Measurements from ENCODE around the gene PCP4L1. TPM values are rescaled to one million over a fixed set of nuclear protein-coding genes. Genes with fewer than 3 reads are reported as not detected.
"Not testable (repeated sequence)": the region's sequence is repeated elsewhere in the genome, so short reads cannot be mapped to it uniquely, and the experiment has no call there.

The PCP4L1 gene
- not detected in 2 replicates for total RNA-seq
- polyA plus RNA-seq (2012): not detected

DNA sequence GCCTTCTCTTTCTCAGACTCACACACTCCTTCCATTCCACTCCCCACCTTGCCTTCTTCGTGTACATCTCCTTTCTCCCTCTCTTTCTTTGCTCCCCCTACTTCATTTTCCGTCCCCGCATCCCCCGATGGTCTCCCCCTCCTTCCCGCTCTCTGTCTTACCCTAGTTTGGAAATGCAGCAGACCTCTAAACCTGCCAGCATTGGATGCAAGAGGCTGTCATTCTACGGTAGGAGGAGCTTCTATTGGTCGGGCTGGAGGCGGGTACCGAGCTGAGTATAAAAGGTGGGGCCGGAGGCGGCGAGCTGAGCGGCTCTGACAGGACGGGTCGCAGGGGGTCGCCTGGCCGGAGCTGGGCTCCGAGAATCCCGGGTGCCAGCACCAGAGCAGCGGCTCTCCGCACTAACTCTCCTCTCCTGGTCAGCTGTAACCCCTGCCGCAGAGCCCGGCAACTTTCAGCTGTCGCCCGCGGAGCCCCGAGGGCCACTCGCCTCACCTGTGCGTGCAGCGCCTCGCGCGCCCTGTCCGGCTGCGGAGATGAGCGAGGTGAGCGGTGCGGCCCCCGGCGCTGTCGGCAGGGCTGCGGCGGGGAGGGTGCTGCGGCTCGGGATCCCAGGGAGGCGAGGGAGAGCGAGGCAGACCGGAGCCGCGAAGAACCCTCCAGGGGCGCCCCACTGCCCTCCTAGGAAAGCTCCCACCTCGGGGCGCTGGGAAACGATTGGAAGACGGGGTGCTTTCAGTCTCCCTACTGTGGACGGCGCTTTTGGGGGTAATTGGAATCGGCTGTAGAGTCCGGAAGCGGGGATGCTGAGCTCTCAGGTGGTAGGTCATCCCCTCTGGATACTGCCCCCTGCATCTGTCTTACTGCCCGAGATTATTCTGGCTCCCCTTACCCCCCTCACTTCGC is at the start of gene PCP4L1:
PCP4L1 (plus strand) TSS at position 307 of the 906 bp plus-strand sequence; CDS start at position 537, 230 bp downstream.
- peak; percentile 46 for DNase-seq (ENCODE audit: low read depth)

DNA sequence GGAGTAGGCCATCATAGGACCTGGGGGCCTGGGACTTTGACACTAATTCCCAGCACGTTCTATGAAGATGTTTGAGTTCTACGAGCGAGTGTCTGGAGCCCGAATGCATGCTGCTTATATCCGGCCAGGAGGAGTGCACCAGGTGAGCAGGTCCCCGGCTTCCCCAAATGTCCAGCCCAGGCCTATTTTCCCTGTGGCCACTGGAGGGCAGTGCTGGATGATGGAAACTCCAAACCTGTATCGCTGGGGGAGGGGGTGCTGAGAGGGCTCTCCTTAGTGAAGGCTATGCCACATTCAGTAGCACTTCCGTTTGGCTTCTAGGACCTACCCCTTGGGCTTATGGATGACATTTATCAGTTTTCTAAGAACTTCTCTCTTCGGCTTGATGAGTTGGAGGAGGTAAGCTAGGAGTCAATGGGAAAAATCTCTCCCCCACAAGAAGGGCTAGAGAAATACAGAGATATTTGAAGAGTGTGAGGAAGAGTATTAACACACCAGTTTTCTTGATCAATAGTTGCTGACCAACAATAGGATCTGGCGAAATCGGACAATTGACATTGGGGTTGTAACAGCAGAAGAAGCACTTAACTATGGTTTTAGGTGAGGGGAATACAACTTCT is 48.6 kb upstream of the PCP4L1 start:
- peak; percentile 79 for DNase-seq (ENCODE audit: low read depth)

DNA sequence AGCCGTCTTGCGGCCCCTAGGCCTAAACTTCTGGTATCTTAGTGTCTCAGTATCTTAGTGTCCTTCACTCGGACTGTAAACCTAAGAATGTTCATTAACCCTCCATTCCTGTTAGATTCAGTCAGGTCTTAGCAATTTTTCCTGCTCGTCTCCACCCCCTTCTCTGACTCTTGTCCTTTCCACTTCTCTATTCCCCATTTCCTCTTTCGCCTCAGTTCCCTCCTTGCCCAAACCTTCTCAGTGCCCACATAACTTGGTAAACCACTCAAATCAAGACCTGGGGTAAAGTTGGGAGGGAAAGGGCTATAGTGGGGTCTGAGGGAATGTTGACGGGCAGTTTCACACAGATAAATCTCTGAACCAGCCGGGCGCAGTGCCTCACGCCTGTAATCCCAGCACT is 44.2 kb upstream of the PCP4L1 start:
- DNase-seq (ENCODE audit: low read depth): no peak

GRCh38 chr1:161215076-161215475 is 43.5 kb upstream of the PCP4L1 start, which contains the start of gene FCER1G:
TSS of gene FCER1G (plus strand) at chr1:161215295. CDS start at chr1:161215322, 27 bp downstream.
- DNase-seq (ENCODE audit: low read depth): no peak

DNA sequence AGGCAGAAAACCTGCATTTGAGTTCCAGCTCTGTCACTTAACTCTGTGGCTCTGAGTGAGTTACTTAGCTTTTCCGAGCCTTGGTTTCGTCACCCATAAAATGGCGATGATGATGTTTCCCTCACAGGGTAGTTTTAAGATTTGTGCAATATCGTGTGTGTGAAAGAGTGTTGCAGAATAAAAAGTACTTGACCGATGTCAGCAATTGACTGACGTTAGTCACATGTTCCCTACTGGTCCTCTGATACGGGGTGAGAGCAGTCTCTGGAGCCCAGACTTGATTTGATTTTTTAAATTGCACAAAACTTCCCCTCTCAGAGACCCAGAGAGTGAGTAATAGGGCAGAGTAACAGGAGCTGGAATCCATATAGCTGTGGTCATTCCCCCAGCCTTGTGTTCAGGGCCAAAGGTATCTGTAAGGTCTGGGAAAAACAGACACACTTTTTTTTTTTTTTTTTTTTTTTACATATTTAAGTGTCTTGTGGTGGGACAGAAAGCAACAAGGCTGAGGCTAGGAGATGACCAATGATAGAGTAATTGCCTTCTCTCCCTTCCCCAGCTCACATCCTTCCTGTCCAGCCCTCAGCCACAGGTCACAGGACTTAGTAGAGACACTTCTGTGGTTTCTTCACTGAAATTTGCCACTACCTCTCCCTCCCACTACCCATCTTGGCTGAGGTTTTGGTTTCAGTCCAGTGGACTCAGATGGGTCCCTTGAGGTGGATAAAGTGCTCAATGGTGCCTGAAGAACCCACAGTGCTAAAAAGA is 41.4 kb upstream of the PCP4L1 start:
- DNase-seq (ENCODE audit: low read depth): peak; percentile 40

DNA sequence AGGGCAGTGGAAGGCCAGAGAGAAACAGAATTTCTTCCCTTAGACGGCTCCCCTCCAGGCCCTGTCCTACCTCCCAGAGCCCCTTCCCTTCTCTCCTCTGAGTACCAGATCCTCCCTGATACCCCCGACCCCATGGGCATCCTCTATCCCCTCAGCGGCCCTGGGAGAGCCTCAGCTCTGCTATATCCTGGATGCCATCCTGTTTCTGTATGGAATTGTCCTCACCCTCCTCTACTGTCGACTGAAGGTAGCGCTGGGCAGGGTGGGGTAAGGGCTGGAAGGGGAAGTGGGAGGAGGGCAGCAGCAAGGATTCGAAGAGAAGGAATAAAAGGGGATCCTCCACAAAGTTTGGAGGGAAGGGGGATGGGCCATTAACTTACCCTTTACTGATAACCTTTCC is 40.7 kb upstream of the PCP4L1 start:
- no peak for DNase-seq (ENCODE audit: low read depth)

GRCh38 chr1:161218301-161219077 is 40.1 kb upstream of the PCP4L1 start:
- no peak for DNase-seq (ENCODE audit: low read depth)

DNA sequence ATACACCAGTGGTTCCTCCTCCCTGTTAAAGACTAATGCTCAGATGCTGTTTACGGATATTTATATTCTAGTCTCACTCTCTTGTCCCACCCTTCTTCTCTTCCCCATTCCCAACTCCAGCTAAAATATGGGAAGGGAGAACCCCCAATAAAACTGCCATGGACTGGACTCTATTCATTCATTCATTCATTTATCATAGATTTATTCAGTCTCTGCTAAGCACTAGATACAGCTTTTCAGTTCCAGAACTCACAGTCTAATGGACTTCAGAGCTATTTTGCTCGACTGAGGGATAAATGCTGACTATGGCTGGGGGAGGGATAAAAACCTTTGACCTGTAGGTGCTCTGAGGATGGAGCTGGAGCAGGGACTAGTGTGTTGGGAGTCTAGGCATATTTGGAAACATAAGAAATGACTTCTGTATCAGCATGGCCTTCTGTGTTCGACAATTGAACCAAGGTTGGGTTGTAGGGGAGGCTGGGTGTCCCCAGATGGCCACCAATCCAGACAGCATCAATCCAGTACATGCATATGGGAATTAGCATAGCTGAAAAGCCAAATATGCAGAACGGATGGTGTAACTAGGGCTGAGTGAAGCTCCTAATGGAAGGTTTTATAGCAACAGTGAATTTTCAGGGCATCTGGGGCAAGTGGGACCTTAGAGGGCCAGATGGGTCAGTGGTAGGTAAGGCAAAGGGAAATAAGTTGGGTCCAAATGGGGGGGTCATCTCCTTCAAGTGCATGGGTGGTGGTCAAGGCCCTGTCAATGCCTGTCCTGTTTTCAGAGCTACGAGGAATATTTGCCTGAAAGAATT is 39.3 kb upstream of the PCP4L1 start:
- DNase-seq (ENCODE audit: low read depth): no peak

- DNase-seq (ENCODE audit: low read depth): no peak
These were observed 38.5 kb upstream of the PCP4L1 start for GRCh38 chr1:161220002-161220401.

- no peak for DNase-seq (ENCODE audit: low read depth)
These were observed 36.1 kb upstream of the PCP4L1 start for GRCh38 chr1:161222175-161223019.

GRCh38 chr1:161223805-161224694 is 34.5 kb upstream of the PCP4L1 start:
- no peak for DNase-seq (ENCODE audit: low read depth)

- DNase-seq (ENCODE audit: low read depth): not testable (repeated sequence)
These were observed 33.9 kb upstream of the PCP4L1 start for GRCh38 chr1:161224695-161225087.

- no peak for DNase-seq (ENCODE audit: low read depth)
These were observed 33.4 kb upstream of the PCP4L1 start for GRCh38 chr1:161225178-161225533.

- peak; percentile 100 for DNase-seq (ENCODE audit: low read depth)
These were observed 32.8 kb upstream of the PCP4L1 start, which contains the start of gene TOMM40L for GRCh38 chr1:161225534-161226319. TSS of gene TOMM40L (plus strand) at chr1:161226060. CDS start at chr1:161226490, 430 bp downstream.

GRCh38 chr1:161226320-161226711 is 32.2 kb upstream of the PCP4L1 start:
- DNase-seq (ENCODE audit: low read depth): no peak

DNA sequence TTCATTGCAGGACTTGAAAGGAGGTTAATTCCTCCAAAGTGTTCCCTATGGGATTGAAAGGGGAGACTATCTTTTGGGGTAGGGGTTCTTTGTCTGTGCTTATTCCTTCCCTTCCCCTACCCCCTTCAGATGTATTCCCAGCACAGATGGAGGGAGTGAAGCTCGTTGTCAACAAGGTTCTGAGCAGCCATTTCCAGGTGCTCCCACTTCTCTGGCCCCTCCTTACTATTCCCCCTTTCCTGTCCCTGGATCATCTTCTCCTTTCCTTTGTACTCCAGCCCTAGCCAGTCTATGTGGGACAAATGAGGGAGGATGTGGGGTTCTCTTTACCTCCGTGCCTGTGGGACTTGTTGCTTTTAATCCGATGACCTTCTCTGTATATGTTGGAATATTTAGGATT is 31.8 kb upstream of the PCP4L1 start:
- DNase-seq (ENCODE audit: low read depth): no peak

Measured in myocyte (in vitro differentiated cells).